ENCODE measurements around the gene GMIP.
"Not testable (repeated sequence)": the region's sequence is repeated elsewhere in the genome, so short reads cannot be mapped to it uniquely, and the experiment has no call there.

GMIP gene

GRCh38 chr19:19613506-19613905 lies 30.0 kb downstream of the GMIP start:
- CTCF ChIA-PET = interaction anchor here (1.2 to 4.2 kb wide), 5 partner anchors 12 to 247 kb away, joined by 3 to 22 read pairs (median 4); partner anchors contain the start of gene GMIP
- no peak for TF ChIP-seq CTCF (IDR thresholded peaks at IDR 0.05; ENCODE audit: control extremely low read depth, extremely low read depth, low read depth, missing control alignments)
- POLR2A ChIA-PET = no interaction called here
- no peak for DNase-seq (ENCODE audit: extremely low spot score)

GRCh38 chr19:19610376-19611202 lies 32.9 kb downstream of the GMIP start:
- ChIA-PET CTCF (interaction anchor here (0.6 to 1.2 kb wide), 4 partner anchors 12 to 57 kb away, joined by 3 read pairs; no protein-coding TSS in a partner anchor), POLR2A (no interaction called here)
- no peak for TF ChIP-seq CTCF (IDR thresholded peaks at IDR 0.05; ENCODE audit: control extremely low read depth, extremely low read depth, low read depth, missing control alignments)
- no peak for DNase-seq (ENCODE audit: extremely low spot score)

GRCh38 chr19:19606686-19607085 lies 36.8 kb downstream of the GMIP start:
- DNase-seq (ENCODE audit: extremely low spot score); POLR2A ChIA-PET: not testable (repeated sequence)
- CTCF ChIA-PET = interaction anchor here (0.9 to 1.4 kb wide), 3 partner anchors 11 to 74 kb away, joined by 3 to 4 read pairs (median 3); no protein-coding TSS in a partner anchor

- ChIA-PET CTCF (interaction anchor here (1.0 to 1.9 kb wide), 5 partner anchors 10 to 74 kb away, joined by 3 to 7 read pairs (median 3); partner anchors contain the start of gene GMIP), POLR2A (no interaction called here)
- DNase-seq (ENCODE audit: extremely low spot score) = no peak
- TF ChIP-seq CTCF (IDR thresholded peaks at IDR 0.05; ENCODE audit: control extremely low read depth, extremely low read depth, low read depth, missing control alignments) = no peak
Measured at GRCh38 chr19:19606021-19606420, 37.4 kb downstream of the GMIP start.

- DNase-seq (ENCODE audit: extremely low spot score) = no peak
- TF ChIP-seq CTCF (IDR thresholded peaks at IDR 0.05; ENCODE audit: control extremely low read depth, extremely low read depth, low read depth, missing control alignments) = no peak
- CTCF ChIA-PET = interaction anchor here (1.0 to 1.3 kb wide), 2 partner anchors 12 to 52 kb away, joined by 3 to 4 read pairs; no protein-coding TSS in a partner anchor
- POLR2A ChIA-PET = no interaction called here
Measured at GRCh38 chr19:19602713-19603324, 40.6 kb downstream of the GMIP start.

- no peak for DNase-seq (ENCODE audit: extremely low spot score)
- ChIA-PET CTCF (interaction anchor here (1.0 to 1.3 kb wide), 3 partner anchors 11 to 52 kb away, joined by 3 to 4 read pairs (median 3); no protein-coding TSS in a partner anchor), POLR2A (no interaction called here)
- no peak for TF ChIP-seq CTCF (IDR thresholded peaks at IDR 0.05; ENCODE audit: control extremely low read depth, extremely low read depth, low read depth, missing control alignments)
Measured at GRCh38 chr19:19602136-19602712, 41.2 kb downstream of the GMIP start.
